ENCODE measurements around the gene MUC6. TPM values are rescaled to one million over a fixed set of nuclear protein-coding genes. Genes with fewer than 3 reads are reported as not detected.

Gene MUC6
- total RNA-seq, 2 donors from 2014 or later = not detected

DNA sequence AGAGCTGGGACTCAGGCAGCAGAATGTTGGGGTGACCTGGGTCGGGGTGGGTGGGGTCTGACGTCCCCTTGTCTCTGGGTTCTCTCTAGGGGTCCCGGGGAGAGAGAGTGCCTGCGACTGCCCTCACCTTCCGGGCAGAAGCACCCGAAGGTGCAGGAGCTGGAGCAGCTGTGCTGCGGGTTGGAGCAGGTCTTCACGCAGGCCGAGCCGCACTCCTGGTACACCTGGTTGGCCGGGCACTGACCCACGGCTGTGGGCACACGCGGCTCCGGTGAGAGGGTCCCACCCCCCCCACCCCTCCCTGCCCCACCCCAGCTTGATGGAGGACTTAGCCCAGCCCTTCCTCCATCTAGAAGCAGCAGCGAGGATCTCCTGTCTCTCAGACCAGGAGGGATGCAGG is 6.4 kb downstream of the MUC6 start:
- Histone ChIP-seq H3K27me3 (no peaks in the 10 kb centered on the region), H3K4me3 (no peak overlapping the region), H3K27ac (no peak overlapping the region), H3K9me3 (no peaks in the 10 kb centered on the region), H3K36me3 (no peaks in the 10 kb centered on the region), H3K4me1 (no peaks in the 10 kb centered on the region)
- TF ChIP-seq, protein P1, sequence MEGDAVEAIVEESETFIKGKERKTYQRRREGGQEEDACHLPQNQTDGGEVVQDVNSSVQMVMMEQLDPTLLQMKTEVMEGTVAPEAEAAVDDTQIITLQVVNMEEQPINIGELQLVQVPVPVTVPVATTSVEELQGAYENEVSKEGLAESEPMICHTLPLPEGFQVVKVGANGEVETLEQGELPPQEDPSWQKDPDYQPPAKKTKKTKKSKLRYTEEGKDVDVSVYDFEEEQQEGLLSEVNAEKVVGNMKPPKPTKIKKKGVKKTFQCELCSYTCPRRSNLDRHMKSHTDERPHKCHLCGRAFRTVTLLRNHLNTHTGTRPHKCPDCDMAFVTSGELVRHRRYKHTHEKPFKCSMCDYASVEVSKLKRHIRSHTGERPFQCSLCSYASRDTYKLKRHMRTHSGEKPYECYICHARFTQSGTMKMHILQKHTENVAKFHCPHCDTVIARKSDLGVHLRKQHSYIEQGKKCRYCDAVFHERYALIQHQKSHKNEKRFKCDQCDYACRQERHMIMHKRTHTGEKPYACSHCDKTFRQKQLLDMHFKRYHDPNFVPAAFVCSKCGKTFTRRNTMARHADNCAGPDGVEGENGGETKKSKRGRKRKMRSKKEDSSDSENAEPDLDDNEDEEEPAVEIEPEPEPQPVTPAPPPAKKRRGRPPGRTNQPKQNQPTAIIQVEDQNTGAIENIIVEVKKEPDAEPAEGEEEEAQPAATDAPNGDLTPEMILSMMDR (IDR thresholded peaks at IDR 0.05) = no peak
- no peak for DNase-seq (ENCODE audit: low spot score)

DNA sequence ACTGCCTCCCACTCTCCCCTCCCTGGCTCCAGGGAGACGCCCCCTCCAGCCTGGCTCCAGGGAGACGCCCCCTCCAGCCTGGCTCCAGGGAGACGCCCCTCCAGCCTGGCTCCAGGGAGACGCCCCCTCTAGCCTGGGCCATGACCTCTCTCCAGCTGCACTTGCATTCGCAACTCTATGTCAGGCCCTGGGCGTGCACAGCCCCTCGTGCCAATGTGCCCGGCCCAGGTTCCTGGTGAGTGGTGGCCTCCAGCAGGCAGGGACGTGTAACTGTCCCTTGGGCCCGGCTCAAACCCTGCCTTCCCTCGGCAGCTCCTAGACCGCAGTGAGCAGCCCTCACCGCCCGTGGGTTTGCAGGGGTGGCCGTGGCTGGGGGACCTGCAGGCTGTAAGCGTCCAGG is 6.9 kb downstream of the MUC6 start:
- DNase-seq (ENCODE audit: low spot score) = no peak
- Histone ChIP-seq H3K36me3 (no peaks in the 10 kb centered on the region), H3K27me3 (no peaks in the 10 kb centered on the region), H3K27ac (no peak overlapping the region), H3K4me3 (no peak overlapping the region), H3K9me3 (no peaks in the 10 kb centered on the region), H3K4me1 (no peaks in the 10 kb centered on the region)
- TF ChIP-seq, protein P1 (IDR thresholded peaks at IDR 0.05) = no peak

DNA sequence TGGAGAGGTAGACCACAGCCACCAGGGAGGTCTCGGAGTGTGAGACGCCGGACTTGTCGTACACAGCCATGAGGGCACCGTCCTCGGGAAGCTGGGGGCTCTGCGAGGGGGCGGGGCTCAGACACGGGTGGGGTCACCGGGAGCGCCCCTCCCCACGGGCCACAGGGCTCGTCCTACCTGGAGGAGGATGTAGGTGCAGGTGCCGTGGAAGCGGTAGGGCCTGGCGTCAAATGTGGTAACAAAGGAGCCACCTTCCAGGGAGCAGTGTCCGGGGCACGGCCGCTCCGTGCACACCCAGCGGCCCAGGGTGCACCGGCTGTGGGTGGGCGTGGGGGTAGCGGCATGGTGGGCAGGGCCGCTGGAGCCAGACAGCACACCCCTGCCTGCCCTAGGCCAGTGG is 7.5 kb downstream of the MUC6 start:
- Histone ChIP-seq H3K4me1 (no peaks in the 10 kb centered on the region), H3K27ac (no peak overlapping the region), H3K36me3 (no peaks in the 10 kb centered on the region), H3K27me3 (no peaks in the 10 kb centered on the region), H3K9me3 (no peaks in the 10 kb centered on the region), H3K4me3 (no peak overlapping the region)
- TF ChIP-seq, protein P1 (IDR thresholded peaks at IDR 0.05) = no peak
- no peak for DNase-seq (ENCODE audit: low spot score)

DNA sequence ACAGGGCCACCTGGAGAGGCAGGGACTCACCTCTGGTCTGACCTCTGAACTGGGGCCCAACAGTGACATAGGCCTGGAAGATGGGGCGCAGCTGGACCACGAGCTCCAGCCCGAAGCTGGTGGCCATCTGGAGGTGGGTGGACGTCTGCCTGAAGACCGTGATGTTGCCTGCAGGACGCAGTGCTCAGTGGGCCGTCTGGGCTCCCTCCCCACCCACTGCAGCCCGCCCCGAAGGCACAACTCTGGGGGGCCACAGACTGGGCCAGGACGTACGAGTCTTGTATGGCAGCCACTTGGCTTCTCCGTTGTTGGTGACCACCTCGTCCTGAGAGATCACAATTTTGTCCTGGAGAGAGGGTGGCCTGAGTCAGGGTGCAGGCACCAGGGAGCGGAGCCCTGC is 7.9 kb downstream of the MUC6 start:
- Histone ChIP-seq H3K4me1 (no peaks in the 10 kb centered on the region), H3K27ac (no peak overlapping the region), H3K9me3 (no peaks in the 10 kb centered on the region), H3K27me3 (no peaks in the 10 kb centered on the region), H3K4me3 (no peak overlapping the region), H3K36me3 (no peaks in the 10 kb centered on the region)
- DNase-seq (ENCODE audit: low spot score) = no peak
- TF ChIP-seq, protein P1 (IDR thresholded peaks at IDR 0.05) = no peak

DNA sequence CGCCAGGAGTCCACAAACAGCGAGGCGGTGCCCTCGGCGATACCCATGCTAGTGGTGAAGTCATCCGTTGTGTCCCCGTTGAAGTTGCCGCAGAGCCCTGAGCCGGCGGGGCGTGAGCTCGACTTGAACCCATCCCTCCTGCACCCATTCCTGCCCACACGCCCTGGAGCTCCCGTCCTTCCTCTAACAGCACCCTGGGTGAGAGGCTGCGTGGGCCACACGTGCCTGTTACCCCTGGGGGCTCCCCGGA is 8.3 kb downstream of the MUC6 start:
- TF ChIP-seq, protein P1 (IDR thresholded peaks at IDR 0.05) = no peak
- Histone ChIP-seq H3K36me3 (no peaks in the 10 kb centered on the region), H3K27me3 (no peaks in the 10 kb centered on the region), H3K27ac (no peak overlapping the region), H3K9me3 (no peaks in the 10 kb centered on the region), H3K4me3 (no peak overlapping the region), H3K4me1 (no peaks in the 10 kb centered on the region)
- no peak for DNase-seq (ENCODE audit: low spot score)

DNA sequence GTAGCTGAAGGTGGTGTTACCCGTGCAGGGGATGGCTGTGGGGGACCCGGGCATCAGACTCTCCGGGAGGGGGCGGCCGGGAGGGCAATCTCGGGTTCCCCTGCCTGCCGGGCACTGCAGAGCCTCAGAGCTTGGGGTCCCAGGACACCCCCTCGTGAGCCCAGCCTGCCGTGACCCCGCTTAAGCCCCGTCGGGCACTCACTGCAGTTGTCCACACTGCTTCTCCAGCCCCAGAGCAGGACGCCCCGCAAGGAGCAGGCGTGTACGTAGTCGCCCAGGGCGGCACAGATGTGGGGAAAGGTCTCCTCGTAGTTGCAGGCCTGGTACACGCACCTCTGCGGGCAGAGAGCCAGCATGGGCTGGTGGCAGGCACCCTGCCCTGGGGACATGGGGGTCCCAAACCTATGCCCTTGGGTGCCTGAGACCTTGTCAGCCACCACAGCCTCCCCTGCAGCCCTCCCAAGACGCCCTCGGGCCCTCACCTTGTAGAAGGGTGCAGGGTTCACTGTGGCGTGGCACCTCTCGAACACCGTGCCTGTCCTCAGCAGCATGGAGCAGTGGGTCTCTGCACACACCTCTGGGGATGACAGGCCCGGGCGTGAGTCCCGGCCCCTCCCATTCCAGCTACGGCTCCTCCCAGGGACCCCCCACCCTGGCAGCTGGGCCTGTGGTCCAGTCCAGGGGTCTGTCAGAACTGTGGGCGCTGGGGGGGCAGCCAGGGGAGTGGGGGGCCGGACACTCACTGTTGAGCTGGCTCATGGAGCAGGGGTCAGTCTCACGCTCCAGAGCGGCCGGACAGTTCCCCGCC is 8.8 kb downstream of the MUC6 start:
- no peak overlapping the region for H3K27ac ChIP-seq
- H3K4me3 ChIP-seq = no peak overlapping the region
- no peaks in the 10 kb centered on the region for H3K36me3 ChIP-seq
- TF ChIP-seq, protein P1 (IDR thresholded peaks at IDR 0.05) = no peak
- no peak for DNase-seq (ENCODE audit: low spot score)
- H3K27me3 ChIP-seq = no peaks in the 10 kb centered on the region
- no peaks in the 10 kb centered on the region for H3K9me3 ChIP-seq
- H3K4me1 ChIP-seq = no peaks in the 10 kb centered on the region
